K562 (cell line): ENCODE measurements around the gene LMAN2. TPM values are rescaled to one million over a fixed set of nuclear protein-coding genes. Genes with fewer than 3 reads are reported as not detected.

Source experiments
- BCOR ChIP-seq: fragments of 450-650 bp; IDR thresholded peaks from 2 replicates; pipeline ENCODE4 v1.6.1; 2016
- ETV6 ChIP-seq, 3 experiments: fragments of 150-350 bp in 1 of 3; sonication (generic) in 1 of 3; formaldehyde crosslinking in 1 of 3; IDR thresholded peaks; 2 replicates each; pipeline versions ENCODE4 v1.6.1 to v1.8.0; 2014 to 2022; ENCODE audit warnings: borderline replicate concordance in 2 of 3, low read depth in 2 of 3, antibody characterized with exemption in 1 of 3, low read length in 1 of 3, mild to moderate bottlenecking in 1 of 3, missing genetic modification reagents in 1 of 3
- FOSL1 ChIP-seq: fragments of 200-800 bp; sonication (Bioruptor generic); conservative IDR thresholded peaks from 2 replicates; pipeline ENCODE4 v1.6.1; 2016; ENCODE audit warnings: missing genetic modification characterization, missing compliant biosample characterization
- FOXJ2 ChIP-seq: fragments of 200-800 bp; sonication (Bioruptor generic); IDR thresholded peaks from 2 replicates; pipeline ENCODE4 v1.6.1; 2016; ENCODE audit warnings: missing genetic modification characterization, missing compliant biosample characterization
- GATAD2B ChIP-seq: fragments of 450-650 bp; IDR thresholded peaks from 2 replicates; pipeline ENCODE4 v1.6.1; 2017; ENCODE audit warnings: mild to moderate bottlenecking, borderline replicate concordance
- ID3 ChIP-seq, 2 experiments: fragments of 250-450 bp in 1 of 2; fragments of 450-650 bp in 1 of 2; sonication (Bioruptor Pico) in 1 of 2; IDR thresholded peaks; 2 replicates each; pipeline versions ENCODE4 v1.6.1 to v1.8.0; 2016 to 2021; ENCODE audit warnings: mild to moderate bottlenecking in 2 of 2, moderate library complexity in 2 of 2, missing compliant biosample characterization in 1 of 2, missing genetic modification characterization in 1 of 2
- IFI16 ChIP-seq: fragments of 250-450 bp; sonication (Bioruptor Pico); IDR thresholded peaks from 2 replicates; pipeline ENCODE4 v2.1.2; 2022; ENCODE audit warnings: mild to moderate bottlenecking, inconsistent platforms
- MTA2 ChIP-seq: fragments of 450-650 bp; IDR thresholded peaks from 2 replicates; pipeline ENCODE4 v1.6.1; 2016; ENCODE audit warnings: low read depth
- PHB ChIP-seq: fragments of 250-450 bp; sonication (Bioruptor Pico); IDR thresholded peaks from 2 replicates; pipeline ENCODE4 v1.5.0; 2021
- POLR2H ChIP-seq: IDR thresholded peaks from 2 replicates; pipeline ENCODE4 v1.6.1; 2016; ENCODE audit warnings: missing genetic modification characterization, low read depth, mild to moderate bottlenecking, control low read depth, missing compliant biosample characterization, moderate library complexity
- PRDM10 ChIP-seq: fragments of 450-650 bp; IDR thresholded peaks from 2 replicates; pipeline ENCODE4 v1.6.1; 2018; ENCODE audit not compliant: partially characterized antibody
- RBFOX2 ChIP-seq: fragments of 200-400 bp; formaldehyde crosslinking; IDR thresholded peaks from 2 replicates; pipeline ENCODE4 v1.6.1; 2017; ENCODE audit warnings: low read depth, mild to moderate bottlenecking, low read length, moderate library complexity
- RFX7 ChIP-seq: fragments of 250-450 bp; sonication (Bioruptor Pico); IDR thresholded peaks from 2 replicates; pipeline ENCODE4 v1.5.1; 2021; ENCODE audit warnings: mild to moderate bottlenecking
- TRIM25 ChIP-seq: fragments of 450-650 bp; IDR thresholded peaks from 2 replicates; pipeline ENCODE4 v1.7.0; 2016; ENCODE audit warnings: borderline replicate concordance
- VEZF1 ChIP-seq: fragments of 200-800 bp; sonication (Bioruptor generic); IDR thresholded peaks from 2 replicates; pipeline ENCODE4 v1.6.1; 2017; ENCODE audit warnings: missing genetic modification characterization, missing compliant biosample characterization
- ZNF408 ChIP-seq: fragments of 250-450 bp; sonication (Bioruptor Pico); IDR thresholded peaks from 2 replicates; pipeline ENCODE4 v1.4.0; 2020; ENCODE audit warnings: low read depth, mild to moderate bottlenecking, moderate library complexity
- ZNF507 ChIP-seq: conservative IDR thresholded peaks from 2 replicates; pipeline ENCODE4 v1.6.1; 2017; ENCODE audit warnings: missing genetic modification characterization, missing compliant biosample characterization
- ZSCAN32 ChIP-seq: fragments of 450-650 bp; formaldehyde crosslinking; IDR thresholded peaks from 2 replicates; pipeline ENCODE4 v1.4.0; 2020; ENCODE audit warnings: mild to moderate bottlenecking, moderate library complexity
- polyA plus RNA-seq, 8 experiments: library from polyadenylated mRNA; depleted of rRNA in 4 of 8; stranded (reverse) in 5 of 8; unstranded in 3 of 8; fragments of >200 nt; fragmentation: Nextera tagmentation in 2 of 8; fragmentation: Illumina TruSeq in 1 of 8; extraction: Ambion mirVana in 2 of 8; extraction: Trizol in 1 of 8; gene quantifications; 2 replicates each; pipeline versions ENCODE4 v1.2.1 to v1.2.3, GENCODE V29; 2011 to 2014; ENCODE audit warnings: inconsistent platforms in 1 of 8, missing spikeins in 1 of 8
- total RNA-seq, 7 experiments: library from RNA; depleted of rRNA in 6 of 7; stranded (reverse); fragments of >200 nt in 6 of 7; fragmentation: Illumina TruSeq in 2 of 7; extraction: Trizol in 2 of 7; gene quantifications; 2 replicates each; pipeline versions ENCODE4 v1.2.1 to v1.2.3, GENCODE V29; 2011 to 2021; ENCODE audit warnings: low replicate concordance in 1 of 7

The LMAN2 gene
- total and polyA plus RNA-seq, 9 of the 15 experiments (the other 6 are each of a cell fraction or from before 2014, with no cell fraction given), result 2.7 to 254 (median 136) TPM

- no peak for TF ChIP-seq PRDM10
- TF ChIP-seq ZNF408 (CRISPR knock-in tag), result no peak
- TF ChIP-seq GATAD2B, result no peak
- no peak for TF ChIP-seq PHB (CRISPR knock-in tag)
- no peak; the same call in 1 of the 2 replicates for TF ChIP-seq FOSL1
- no peak for TF ChIP-seq TRIM25
- no peak for TF ChIP-seq POLR2H
- TF ChIP-seq IFI16 (CRISPR knock-in tag), result no peak
- TF ChIP-seq RFX7 (CRISPR knock-in tag), result no peak
- no peak for TF ChIP-seq ID3 (CRISPR knock-in tag; IDR thresholded peaks at IDR 0.05)
- TF ChIP-seq ID3 (tag; IDR thresholded peaks at IDR 0.05), result no peak
- peak; percentile 94 for TF ChIP-seq VEZF1 (CRISPR knock-in tag)
- peak; percentile 88 for TF ChIP-seq RBFOX2
- TF ChIP-seq BCOR, result peak; percentile 59; the same call in 1 of the 2 replicates
- no peak for TF ChIP-seq ZNF507 (tag)
- no peak for TF ChIP-seq ZSCAN32
- TF ChIP-seq MTA2, result no peak; the same call in 1 of the 2 replicates
- TF ChIP-seq FOXJ2 (tag), result no peak
- TF ChIP-seq ETV6 (IDR thresholded peaks at IDR 0.05; ENCODE audit: borderline replicate concordance in 1 of 2, low read depth in 2 of 2, low read length in 1 of 2), result no peak
- no peak for TF ChIP-seq ETV6 (CRISPR knock-in tag; IDR thresholded peaks at IDR 0.05; ENCODE audit: borderline replicate concordance)
Measured at GRCh38 chr5:177366528-177367322, 15.3 kb upstream of the LMAN2 start (continued).
